HG03457 (cell line): Measurements from ENCODE around the gene COL27A1.
"Not testable (repeated sequence)": the region's sequence is repeated elsewhere in the genome, so short reads cannot be mapped to it uniquely, and the experiment has no call there.

ENCODE experiments used
- ATAC-seq: cut with Tn5 transposase; IDR thresholded peaks from one replicate; pipeline ENCODE4 v1.9.1; 2021; ENCODE audit warnings: moderate number of reproducible peaks; ENCODE audit not compliant: unreplicated experiment

Gene COL27A1

DNA sequence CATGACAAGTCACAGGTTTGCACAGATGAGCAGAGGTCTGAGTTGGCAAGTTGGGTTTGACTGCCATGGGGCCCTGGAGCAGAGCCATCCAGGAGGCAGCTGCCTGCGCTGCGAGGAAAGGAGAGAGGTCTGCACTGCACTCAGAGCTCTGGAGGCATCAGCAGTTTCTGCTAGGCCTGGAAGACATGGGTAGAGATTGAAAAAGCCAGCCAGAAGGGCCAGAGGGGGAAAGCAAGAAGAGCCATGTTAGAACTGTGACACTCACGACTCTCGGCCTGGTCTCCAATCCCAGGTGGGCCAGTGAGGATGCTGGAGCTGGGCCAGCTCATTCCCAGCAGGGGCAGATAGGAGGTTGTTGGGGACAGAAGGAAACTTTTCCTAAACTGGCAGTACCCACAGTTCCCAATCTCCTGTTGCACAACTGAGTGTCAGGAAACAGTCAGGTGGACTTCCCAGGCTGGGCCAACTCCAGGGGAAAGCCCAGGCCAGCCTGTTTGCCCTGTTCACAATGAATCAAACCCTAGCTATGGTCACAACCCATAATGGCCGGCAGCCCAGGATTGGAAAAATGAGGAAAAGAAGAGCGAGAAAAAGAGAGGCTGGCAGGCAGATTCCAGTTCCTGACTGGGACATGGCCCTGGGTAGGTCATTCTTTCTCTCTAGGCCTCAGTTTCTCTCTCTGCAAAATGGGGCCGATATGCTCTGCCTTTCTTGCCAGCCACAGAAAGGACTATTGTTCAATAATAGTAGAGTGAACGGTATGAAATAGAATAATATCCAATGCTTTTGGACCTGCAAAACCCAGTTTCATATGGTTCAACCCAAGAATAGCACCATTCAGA, 159.8 kb downstream of the COL27A1 start:
- ATAC-seq: no peak

DNA sequence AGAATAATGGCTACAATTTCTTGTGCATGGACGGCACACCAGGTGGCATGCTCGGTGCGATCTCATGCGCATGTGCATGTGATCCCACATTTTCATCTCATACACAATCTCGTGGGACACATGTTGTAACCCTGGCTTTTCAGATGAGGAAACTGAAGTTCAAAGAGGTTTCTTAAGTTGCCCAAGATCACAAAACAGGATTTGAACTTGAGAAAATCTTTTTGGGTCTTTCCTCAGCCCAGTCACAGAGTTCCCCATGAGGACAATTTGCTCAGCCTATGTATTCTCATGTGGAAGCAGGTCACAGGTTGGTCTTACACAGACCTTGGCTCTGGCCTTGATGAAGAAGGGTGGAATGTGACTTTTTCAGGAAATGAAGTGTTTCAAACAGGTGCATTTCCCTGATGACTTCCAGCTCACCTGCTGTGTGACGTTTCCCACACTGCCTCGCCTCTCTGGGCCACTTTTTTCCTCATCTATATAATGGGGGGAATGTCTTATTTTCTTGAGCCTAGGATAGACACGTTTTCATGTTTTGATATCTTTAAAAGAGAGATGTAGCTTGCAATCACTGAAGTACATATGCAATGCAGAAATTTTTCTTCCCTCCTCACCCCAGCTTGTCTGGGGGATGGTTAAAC, 160.5 kb downstream of the COL27A1 start:
- no peak for ATAC-seq

DNA sequence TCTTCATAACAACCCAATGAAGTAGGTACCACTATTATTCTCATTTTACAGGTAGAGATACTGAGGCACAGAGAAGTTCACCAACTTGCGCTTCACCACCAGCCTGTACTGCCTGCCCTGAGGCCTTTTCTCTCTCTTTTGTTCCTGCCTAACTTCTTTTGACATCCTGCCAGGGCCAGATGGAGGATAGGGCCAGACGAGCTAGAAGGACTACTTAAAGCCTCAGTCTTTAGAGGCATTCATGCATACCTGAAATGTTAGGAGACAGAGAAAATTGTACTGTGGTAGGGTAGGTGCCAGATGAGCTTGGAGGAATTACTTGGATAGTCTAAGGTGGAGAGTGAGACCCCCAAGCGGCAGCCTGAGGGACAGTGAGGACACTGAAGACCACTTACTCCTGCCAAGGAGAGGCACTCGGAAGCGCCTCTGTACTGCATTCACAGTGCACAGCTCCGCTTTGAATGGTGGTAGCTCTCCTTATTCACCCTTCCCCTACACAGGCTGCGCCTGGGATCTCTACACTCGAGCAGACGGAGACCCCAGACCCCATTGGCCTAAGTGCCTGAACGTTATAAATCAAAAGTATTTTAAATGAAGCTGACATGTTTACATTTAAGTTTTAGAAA, 161.4 kb downstream of the COL27A1 start:
- no peak for ATAC-seq

DNA sequence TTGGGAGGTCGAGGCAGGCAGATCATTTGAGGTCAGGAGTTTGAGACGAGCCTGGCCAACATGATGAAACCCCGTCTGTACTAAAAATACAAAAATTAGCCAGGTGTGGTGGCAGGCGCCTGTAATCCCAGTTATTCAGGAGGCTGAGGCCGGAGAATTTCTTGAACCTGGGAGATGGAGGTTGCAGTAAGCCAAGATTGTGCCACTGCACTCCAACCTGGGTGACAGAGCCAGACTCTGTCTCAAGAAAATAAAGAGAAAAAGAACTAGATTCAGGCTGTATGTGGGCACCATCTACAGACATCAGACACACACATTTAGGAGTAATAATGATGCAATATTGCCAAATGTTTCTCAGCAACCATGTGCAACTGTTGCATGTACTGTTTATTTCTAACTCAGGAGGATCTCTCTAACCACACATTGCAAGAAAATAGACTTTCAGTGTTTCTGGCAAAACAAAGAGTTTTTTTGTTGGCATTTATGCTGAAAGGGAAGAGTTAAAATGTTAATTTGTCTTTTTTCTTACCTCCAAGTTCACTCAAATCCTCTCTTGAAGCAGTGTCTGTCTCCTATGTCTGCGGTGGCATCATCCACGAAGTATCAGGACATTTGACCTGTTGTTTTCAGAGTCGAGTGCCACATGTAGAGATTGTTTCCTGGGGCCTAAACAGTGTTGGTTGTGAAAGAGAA, 162.5 kb downstream of the COL27A1 start:
- ATAC-seq: no peak

DNA sequence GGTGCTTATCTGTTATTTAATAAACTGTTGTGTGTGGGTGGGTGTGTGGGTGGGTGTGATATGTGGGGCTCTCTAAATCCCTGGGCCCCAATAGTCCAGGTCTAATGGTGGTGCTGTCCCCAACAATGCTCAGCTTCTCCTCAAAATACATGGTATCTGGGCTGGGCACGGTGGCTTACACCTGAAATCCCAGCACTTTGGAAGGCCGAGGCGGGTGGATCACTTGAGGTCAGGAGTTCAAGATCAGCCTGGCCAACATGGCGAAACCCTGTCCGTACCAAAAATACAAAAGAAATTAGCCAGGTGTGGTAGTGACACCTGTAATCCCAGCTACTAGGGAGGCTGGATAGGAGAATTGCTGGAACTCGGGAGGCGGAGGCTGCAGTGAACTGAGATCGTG, 163.1 kb downstream of the COL27A1 start:
- ATAC-seq: no peak

DNA sequence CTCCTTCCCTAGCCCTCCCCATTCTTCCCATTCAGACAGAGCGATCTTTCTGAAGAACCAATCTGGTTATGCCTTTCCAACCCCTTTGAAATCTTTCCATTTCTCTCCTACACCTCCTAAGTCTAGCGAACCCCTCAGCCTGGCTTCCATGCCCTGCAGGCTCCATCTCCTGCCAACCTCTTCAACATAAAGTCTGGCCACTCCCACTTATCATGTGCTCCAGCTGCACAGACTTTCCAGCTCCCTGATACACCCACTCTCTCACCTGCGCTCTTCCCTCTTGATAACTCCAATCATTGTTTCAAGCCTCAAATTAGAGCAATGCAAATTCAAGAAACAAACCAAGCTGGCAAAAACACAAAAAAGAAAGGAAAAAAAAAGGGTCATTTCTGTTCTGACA, 163.8 kb downstream of the COL27A1 start:
- ATAC-seq: no peak

DNA sequence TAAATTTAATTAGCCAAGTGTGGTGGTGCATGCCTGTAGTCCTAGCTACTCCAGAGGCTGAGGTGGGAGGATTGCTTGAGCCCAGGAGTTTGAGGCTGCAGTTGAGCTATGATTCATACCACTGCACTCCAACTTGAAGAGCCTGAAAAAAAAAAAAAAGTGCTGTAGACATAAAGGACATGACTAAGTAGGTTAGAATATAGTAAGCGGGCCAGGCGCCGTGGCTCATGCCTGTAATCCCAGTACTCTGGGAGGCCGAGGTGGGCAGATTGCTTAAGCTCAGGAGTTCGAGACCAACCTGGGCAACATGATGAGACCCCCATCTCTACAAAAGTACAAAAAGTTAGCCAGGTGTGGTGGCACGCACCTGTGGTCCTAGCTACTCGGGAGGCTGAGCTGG, 165.4 kb downstream of the COL27A1 start:
- not testable (repeated sequence) for ATAC-seq

DNA sequence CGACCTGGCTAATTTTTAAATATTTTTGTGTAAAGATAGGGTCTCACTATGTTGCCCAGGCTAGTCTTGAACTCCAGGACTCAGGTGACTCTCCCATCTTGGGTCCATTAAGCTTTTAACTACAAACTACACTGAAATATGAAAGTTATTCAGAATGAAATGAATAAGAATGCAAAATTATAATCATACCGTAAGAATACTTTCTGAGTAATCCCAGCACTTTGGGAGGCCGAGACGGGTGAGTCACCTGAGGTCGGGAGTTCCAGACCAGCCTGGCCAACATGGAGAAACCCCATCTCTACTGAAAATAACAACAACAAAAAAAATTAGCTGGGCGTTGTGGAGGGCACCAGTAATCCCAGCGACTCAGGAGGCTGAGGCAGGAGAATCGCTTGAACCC, 166.4 kb downstream of the COL27A1 start:
- no peak for ATAC-seq

DNA sequence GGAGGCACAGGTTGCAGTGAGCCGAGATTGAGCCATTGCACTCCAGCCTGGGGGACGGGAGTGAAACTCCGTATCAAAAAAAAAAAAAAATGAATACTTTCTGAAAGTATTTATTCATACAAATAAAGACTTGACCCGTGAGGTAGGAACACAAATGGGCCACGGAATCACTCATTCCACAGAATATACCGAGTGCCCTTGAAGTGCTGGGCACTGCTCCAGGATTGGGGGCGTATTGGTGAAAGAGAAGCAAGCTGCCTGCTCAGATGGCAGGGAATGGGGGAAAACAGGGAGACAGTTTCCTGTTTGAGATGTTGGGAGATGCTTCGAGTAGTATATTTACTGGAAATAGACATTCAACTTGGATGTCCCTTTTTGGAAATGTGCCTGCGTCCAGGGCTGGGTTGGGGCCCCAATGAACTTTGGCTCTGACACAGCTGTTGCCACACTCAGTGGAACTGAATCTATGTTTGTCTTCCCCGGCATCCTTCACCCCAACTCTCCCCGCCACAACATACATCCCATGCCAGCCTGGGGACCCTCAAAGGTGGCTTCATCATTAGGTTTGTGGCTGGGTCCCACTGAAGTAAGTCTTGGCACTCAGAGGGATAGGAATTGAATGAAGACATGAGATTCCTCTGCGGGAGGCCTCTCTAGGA, 167.0 kb downstream of the COL27A1 start:
- ATAC-seq: not testable (repeated sequence)

DNA sequence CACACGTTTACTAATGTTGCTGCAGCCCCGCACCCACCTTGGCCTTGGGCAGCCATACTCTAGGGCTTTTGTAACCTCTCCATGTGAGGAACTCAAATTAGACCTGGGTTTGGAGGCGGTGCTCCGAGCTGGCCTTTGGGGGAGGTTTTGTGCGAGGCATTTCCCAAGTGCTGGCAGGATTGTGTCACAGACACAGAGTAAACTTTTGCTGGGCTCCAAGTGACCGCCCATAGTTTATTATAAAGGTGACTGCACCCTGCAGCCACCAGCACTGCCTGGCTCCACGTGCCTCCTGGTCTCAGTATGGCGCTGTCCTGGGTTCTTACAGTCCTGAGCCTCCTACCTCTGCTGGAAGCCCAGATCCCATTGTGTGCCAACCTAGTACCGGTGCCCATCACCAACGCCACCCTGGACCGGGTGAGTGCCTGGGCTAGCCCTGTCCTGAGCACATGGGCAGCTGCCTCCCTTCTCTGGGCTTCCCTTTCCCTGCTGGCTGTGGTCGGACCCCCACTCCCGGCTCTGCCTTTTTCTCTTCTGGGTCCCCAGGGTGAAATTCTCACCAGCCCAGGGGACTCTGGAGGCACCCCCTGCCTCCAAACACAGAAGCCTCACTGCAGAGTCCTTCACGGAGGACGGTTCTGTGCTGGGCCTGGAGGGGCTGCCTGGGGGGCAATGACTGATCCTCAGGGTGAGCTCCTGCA, 167.6 kb downstream of the COL27A1 start, which contains the start of gene ORM1:
Gene ORM1, plus strand, starts transcription at position 268 of the 701 bp plus-strand sequence. Its CDS starts 36 bp downstream, at position 304.
- not testable (repeated sequence) for ATAC-seq

DNA sequence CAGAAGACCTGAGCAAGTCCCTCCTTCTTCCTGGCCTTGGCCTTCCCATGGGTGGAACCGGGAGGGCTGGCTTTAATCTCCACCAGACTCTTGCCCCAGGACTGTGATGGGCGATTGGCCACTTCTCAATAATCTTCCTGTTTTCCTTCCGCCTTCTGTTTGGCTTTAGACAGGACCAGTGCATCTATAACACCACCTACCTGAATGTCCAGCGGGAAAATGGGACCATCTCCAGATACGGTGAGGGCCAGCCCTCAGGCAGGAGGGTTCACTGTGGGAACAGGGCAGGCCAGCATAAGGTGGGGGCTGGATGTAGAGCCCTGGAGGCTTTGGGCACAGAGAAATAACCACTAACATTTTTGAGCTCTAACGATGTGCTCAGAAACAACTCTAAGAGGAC, 168.5 kb downstream of the COL27A1 start:
- not testable (repeated sequence) for ATAC-seq

DNA sequence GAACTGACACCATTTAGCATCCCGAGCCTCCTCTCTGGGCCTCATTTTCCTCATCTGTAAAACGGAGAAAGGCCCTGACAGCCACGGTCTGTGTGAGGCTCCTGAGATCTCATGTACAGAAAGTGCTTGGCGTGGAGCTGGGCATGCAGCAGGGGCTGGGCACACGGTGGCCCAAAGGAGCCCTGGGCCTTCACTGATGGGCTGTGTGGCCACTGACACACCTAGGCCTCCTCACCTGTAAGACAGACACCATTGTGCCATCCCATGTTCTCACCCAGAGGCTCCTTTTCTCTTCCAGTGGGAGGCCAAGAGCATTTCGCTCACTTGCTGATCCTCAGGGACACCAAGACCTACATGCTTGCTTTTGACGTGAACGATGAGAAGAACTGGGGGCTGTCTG, 169.2 kb downstream of the COL27A1 start:
- no peak for ATAC-seq

DNA sequence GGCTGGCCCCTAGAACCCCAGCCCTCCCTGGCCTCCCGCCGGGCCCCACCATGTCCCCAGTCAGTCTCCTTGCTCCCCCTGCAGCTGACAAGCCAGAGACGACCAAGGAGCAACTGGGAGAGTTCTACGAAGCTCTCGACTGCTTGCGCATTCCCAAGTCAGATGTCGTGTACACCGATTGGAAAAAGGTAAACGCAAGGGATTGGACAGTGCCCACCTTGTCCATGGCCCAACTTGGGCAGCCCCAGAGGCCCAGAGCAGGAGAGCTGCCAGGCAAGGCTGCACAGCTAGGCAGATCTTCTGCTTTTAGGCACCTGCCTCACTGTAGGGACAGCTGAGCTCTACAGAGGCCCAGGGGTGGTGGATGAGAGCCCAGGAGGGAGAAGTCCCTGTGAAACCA, 169.6 kb downstream of the COL27A1 start:
- not testable (repeated sequence) for ATAC-seq

DNA sequence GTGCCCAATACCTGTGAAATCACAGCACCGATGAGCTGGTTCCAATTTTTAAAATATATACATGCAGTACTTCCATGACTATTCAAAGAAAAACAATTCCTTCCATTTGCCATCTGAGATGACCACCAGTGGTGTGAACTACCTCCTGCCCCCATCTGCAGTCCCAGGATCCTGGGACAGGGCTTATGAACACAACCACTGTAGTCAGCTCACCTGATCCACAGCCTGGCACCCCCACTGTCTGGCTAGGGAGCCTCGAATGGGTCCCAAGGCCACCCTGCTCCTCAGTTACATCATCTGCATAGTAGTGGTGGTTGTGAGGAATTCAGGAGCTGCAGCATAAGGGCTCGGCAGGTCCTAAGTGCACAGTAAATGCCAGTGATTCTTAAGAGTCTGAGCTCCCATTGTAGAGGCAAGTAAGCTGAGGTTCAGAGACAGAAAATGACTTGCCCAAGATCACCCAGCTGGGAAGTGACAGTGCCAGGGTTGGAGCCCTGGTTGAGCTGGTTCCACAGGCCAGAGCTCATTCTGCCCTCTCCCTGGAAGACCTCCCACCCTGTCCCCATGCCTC, 170.4 kb downstream of the COL27A1 start:
- ATAC-seq: not testable (repeated sequence)

DNA sequence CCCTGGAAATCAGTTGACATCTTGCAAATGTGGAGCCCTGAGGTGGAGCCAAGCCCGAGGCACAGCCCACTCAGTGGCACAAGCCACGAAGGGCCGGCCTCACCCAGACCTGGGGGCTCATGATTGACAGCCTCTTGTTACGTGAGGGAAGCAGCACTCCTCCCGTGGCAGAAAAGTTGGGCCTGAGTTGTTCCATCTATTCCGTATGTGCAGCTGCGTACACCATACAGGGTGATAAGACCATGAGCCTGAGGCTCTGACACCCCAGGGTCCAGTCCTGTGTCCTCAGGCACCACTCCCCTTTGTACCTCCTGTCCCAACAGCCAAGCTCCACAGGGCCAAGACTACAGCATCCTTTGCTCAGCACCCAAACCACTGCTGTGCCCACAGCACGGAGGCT, 172.4 kb downstream of the COL27A1 start:
- ATAC-seq: no peak

DNA sequence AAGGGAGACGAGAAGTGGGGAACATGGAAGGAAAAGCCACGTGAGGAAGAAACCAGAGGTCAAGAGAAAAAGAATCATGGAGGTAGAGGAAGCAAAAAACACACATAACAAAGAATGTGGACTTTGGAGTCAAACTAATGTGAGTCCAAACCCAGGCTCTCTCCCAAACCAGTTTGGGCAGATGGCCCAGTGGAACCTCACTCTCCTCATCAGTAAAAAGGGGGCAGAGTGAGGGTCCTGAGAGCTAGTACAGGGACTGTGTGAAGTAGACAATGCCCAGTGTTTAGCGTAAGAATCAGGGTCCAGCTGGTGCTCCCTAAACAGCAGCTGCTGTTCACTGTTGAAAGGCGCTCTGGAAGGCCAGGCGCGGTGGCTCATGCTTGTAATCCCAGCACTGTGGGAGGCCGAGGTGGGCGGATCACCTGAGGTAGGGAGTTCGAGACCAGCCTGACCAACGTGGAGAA, 173.1 kb downstream of the COL27A1 start:
- not testable (repeated sequence) for ATAC-seq

DNA sequence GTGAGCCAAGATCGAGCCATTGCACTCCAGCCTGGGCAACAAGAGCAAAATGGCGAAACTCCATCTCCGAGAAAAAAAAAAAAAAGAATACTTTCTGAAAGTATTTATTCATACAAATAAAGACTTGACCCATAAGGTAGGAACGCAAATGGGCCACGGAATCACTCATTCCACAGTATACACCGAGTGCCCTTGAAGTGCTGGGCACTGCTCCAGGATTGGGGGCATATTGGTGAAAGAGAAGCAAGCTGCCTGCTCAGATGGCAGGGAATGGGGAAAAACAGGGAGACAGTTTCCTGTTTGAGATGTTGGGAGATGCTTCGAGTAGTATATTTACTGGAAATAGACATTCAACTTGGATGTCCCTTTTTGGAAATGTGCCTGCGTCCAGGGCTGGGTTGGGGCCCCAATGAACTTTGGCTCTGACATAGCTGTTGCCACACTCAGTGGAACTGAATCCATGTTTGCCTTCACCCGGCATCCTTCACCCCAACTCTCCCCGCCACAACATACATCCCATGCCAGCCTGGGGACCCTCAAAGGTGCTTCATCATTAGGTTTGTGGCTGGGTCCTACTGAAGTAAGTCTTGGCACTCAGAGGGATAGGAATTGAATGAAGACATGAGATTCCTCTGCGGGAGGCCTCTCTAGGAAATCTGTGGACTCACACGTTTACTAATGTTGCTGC, 173.7 kb downstream of the COL27A1 start:
- ATAC-seq: not testable (repeated sequence)

DNA sequence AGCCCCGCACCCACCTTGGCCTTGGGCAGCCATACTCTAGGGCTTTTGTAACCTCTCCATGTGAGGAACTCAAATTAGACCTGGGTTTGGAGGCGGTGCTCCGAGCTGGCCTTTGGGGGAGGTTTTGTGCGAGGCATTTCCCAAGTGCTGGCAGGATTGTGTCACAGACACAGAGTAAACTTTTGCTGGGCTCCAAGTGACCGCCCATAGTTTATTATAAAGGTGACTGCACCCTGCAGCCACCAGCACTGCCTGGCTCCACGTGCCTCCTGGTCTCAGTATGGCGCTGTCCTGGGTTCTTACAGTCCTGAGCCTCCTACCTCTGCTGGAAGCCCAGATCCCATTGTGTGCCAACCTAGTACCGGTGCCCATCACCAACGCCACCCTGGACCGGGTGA, 174.3 kb downstream of the COL27A1 start, which contains the start of gene ORM2:
Gene ORM2, plus strand, starts transcription at position 245 of the 398 bp plus-strand sequence. Its CDS starts 36 bp downstream, at position 281.
- not testable (repeated sequence) for ATAC-seq

DNA sequence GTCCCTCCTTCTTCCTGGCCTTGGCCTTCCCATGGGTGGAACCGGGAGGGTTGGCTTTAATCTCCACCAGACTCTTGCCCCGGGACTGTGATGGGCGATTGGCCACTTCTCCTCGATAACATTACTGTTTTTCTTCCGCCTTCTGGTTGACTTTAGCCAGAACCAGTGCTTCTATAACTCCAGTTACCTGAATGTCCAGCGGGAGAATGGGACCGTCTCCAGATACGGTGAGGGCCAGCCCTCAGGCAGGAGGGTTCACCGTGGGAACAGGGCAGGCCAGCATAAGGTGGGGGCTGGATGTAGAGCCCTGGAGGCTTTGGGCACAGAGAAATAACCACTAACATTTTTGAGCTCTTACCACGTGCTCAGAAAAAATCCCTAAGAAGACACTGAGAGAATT, 175.3 kb downstream of the COL27A1 start:
- ATAC-seq: no peak
